A549 (cell line): ENCODE results near the gene SVIL. TPM values are rescaled to one million over a fixed set of nuclear protein-coding genes. Genes with fewer than 3 reads are reported as not detected.

ENCODE experiments used
- ATAC-seq, 2 experiments: fragments of 200-7000 bp in 1 of 2; fragments of >200 bp in 1 of 2; cut with Nextera tagmentation in 1 of 2; cut with Tn5 transposase in 1 of 2; 3 replicates each; pipeline versions ENCODE4 v1.8.0 to v1.9.1; 2018 to 2020; ENCODE audit warnings: mild to moderate bottlenecking in 1 of 2, moderate library complexity in 1 of 2
- CTCF ChIA-PET: fragments of 300-600 bp; sonication (Branson Sonifier 250); formaldehyde crosslinking; extraction: SDS; loops from one replicate; lab custom pipeline; 2021; ENCODE audit warnings: antibody characterized with exemption, inconsistent platforms; lab: Yijun Ruan, JAX
- POLR2A ChIA-PET: fragments of 350-600 bp; formaldehyde crosslinking; extraction: SDS; loops from one replicate; lab custom pipeline; 2021; ENCODE audit warnings: antibody characterized with exemption, inconsistent platforms; lab: Yijun Ruan, JAX
- DNase-seq, 2 experiments: peaks; one replicate each; pipeline versions ENCODE4 v3.0.0 to v3.0.0-alpha.2; 2011 to 2016; ENCODE audit warnings: low read depth in 1 of 2, low spot score in 1 of 2
- FAIRE-seq: peaks from 2 replicates; lab custom pipeline; 2011; peaks lifted over from hg19 to GRCh38; lab: Jason Lieb, UNC
- H3K27ac ChIP-seq, 2 experiments: fragments of >200 bp; sonication (Bioruptor Twin); formaldehyde crosslinking; 3 replicates each; pipeline ENCODE4 v1.5.1; 2016 to 2017
- H3K4me1 ChIP-seq: fragments of >200 bp; sonication (Bioruptor Twin); formaldehyde crosslinking; 3 replicates; pipeline ENCODE4 v1.6.1; 2016
- H3K4me2 ChIP-seq: fragments of >200 bp; sonication (Bioruptor Twin); formaldehyde crosslinking; 3 replicates; pipeline ENCODE4 v1.6.1; 2016
- H3K4me3 ChIP-seq: fragments of >200 bp; sonication (Bioruptor Twin); formaldehyde crosslinking; 3 replicates; pipeline ENCODE4 v1.5.1; 2016
- H3K9me3 ChIP-seq: fragments of >200 bp; sonication (Bioruptor Twin); formaldehyde crosslinking; 3 replicates; pipeline ENCODE4 v1.6.1; 2016
- BHLHE40 ChIP-seq: IDR thresholded peaks from 2 replicates; pipeline ENCODE4 v1.6.1; 2012; ENCODE audit warnings: low read depth, low read length, inconsistent platforms
- CHD2 ChIP-seq: fragments of 150-350 bp; IDR thresholded peaks from 2 replicates; pipeline ENCODE4 v1.6.1; 2014; ENCODE audit warnings: low read length; ENCODE audit not compliant: partially characterized antibody
- CHD4 ChIP-seq: fragments of 200-600 bp; sonication (generic); IDR thresholded peaks from 2 replicates; pipeline ENCODE4 v1.6.1; 2016; ENCODE audit warnings: antibody characterized with exemption, mild to moderate bottlenecking, borderline replicate concordance
- EHF ChIP-seq: fragments of 250-450 bp; sonication (Bioruptor Pico); IDR thresholded peaks from 2 replicates; pipeline ENCODE4 v1.5.0; 2020; ENCODE audit warnings: mild to moderate bottlenecking
- EHMT2 ChIP-seq: fragments of 200-600 bp; sonication (generic); IDR thresholded peaks from 2 replicates; pipeline ENCODE4 v1.6.1; 2016; ENCODE audit warnings: antibody characterized with exemption, low read depth, mild to moderate bottlenecking, moderate library complexity
- EP300 ChIP-seq, 2 experiments: fragments of >200 bp; sonication (Bioruptor Twin); formaldehyde crosslinking; IDR thresholded peaks; 2 replicates in 1 of 2; 3 replicates in 1 of 2; pipeline ENCODE4 v1.6.1; 2016 to 2017
- ESRRA ChIP-seq: fragments of 150-350 bp; IDR thresholded peaks from 2 replicates; pipeline ENCODE4 v1.6.1; 2014; ENCODE audit warnings: mild to moderate bottlenecking, low read length, borderline replicate concordance
- FOSB ChIP-seq: fragments of 250-450 bp; sonication (Bioruptor Pico); IDR thresholded peaks from 2 replicates; pipeline ENCODE4 v1.5.0; 2020; ENCODE audit warnings: mild to moderate bottlenecking, moderate library complexity
- FOXS1 ChIP-seq: fragments of 250-450 bp; sonication (Bioruptor Pico); IDR thresholded peaks from 2 replicates; pipeline ENCODE4 v1.5.0; 2020; ENCODE audit warnings: mild to moderate bottlenecking, moderate library complexity
- GATA3 ChIP-seq: IDR thresholded peaks from 2 replicates; pipeline ENCODE4 v1.6.1; 2012; ENCODE audit warnings: borderline replicate concordance
- HEYL ChIP-seq: fragments of 250-450 bp; sonication (Bioruptor Pico); IDR thresholded peaks from 2 replicates; pipeline ENCODE4 v1.8.0; 2021; ENCODE audit warnings: mild to moderate bottlenecking, moderate library complexity
- HOXB13 ChIP-seq: fragments of 250-450 bp; sonication (Bioruptor Pico); IDR thresholded peaks from 2 replicates; pipeline ENCODE4 v1.5.0; 2020; ENCODE audit warnings: low read depth, mild to moderate bottlenecking, moderate library complexity
- JUN ChIP-seq, 2 experiments: fragments of >200 bp; sonication (Bioruptor Twin); formaldehyde crosslinking; IDR thresholded peaks; 2 replicates in 1 of 2; 3 replicates in 1 of 2; pipeline ENCODE4 v1.6.1; 2016 to 2017
- KDM5A ChIP-seq: fragments of 200-600 bp; sonication (generic); IDR thresholded peaks from 2 replicates; pipeline ENCODE4 v1.6.1; 2016; ENCODE audit warnings: antibody characterized with exemption, mild to moderate bottlenecking
- NFE2L2 ChIP-seq: fragments of 150-350 bp; conservative IDR thresholded peaks from 2 replicates; pipeline ENCODE4 v1.6.1; 2014; ENCODE audit warnings: low read length
- NR3C1 ChIP-seq: fragments of >200 bp; sonication (Bioruptor Twin); formaldehyde crosslinking; IDR thresholded peaks from 3 replicates; pipeline ENCODE4 v1.6.1; 2017
- RARB ChIP-seq: fragments of 250-450 bp; sonication (Bioruptor Pico); IDR thresholded peaks from 2 replicates; pipeline ENCODE4 v1.8.0; 2021; ENCODE audit warnings: mild to moderate bottlenecking, moderate library complexity
- RNF2 ChIP-seq: fragments of 200-600 bp; sonication (generic); IDR thresholded peaks from 2 replicates; pipeline ENCODE4 v1.6.1; 2016; ENCODE audit warnings: low read depth, mild to moderate bottlenecking, antibody characterized with exemption, moderate library complexity, borderline replicate concordance
- SMC3 ChIP-seq: fragments of >200 bp; sonication (Bioruptor Twin); formaldehyde crosslinking; IDR thresholded peaks from 3 replicates; pipeline ENCODE4 v1.6.1; 2018; ENCODE audit warnings: inconsistent platforms
- ZC3H11A ChIP-seq: fragments of 450-650 bp; IDR thresholded peaks from 2 replicates; pipeline ENCODE4 v1.6.1; 2014; ENCODE audit warnings: antibody characterized with exemption, mild to moderate bottlenecking
- ZNF302 ChIP-seq: fragments of 250-450 bp; sonication (Bioruptor Pico); IDR thresholded peaks from 2 replicates; pipeline ENCODE4 v1.9.0; 2021; ENCODE audit warnings: inconsistent platforms, mild to moderate bottlenecking, moderate library complexity
- ZSCAN20 ChIP-seq: fragments of 250-450 bp; sonication (Bioruptor Pico); IDR thresholded peaks from 2 replicates; pipeline ENCODE4 v1.8.0; 2022; ENCODE audit warnings: mild to moderate bottlenecking, moderate library complexity
- WGBS: methylation state at CpG from one replicate; pipeline ENCODE4 v1.1.6; 2017; ENCODE audit errors: missing lambda C conversion rate; 5-methylcytosine and 5-hydroxymethylcytosine counted together
- polyA plus RNA-seq, 4 experiments: library from polyadenylated mRNA; depleted of rRNA in 3 of 4; stranded (reverse); fragments of >200 nt; fragmentation: RNase III in 1 of 4; extraction: RNeasy Plus Mini Kit Qiagen cat#74134 plus additional on column Dnase treatment in 1 of 4; gene quantifications; 2 replicates in 3 of 4; 3 replicates in 1 of 4; pipeline ENCODE4 v1.2.3, GENCODE V29; 2011 to 2017
- TF ChIP-seq, protein P1 (sequence below): fragments of >200 bp; sonication (Bioruptor Twin); formaldehyde crosslinking; IDR thresholded peaks from 3 replicates; pipeline ENCODE4 v1.6.1; 2016
- TF ChIP-seq, protein P2 (sequence below): IDR thresholded peaks from 2 replicates; pipeline ENCODE4 v1.6.1; 2012; ENCODE audit warnings: low read depth, borderline replicate concordance
- TF ChIP-seq, protein P3 (sequence below): fragments of 200-600 bp; sonication (generic); IDR thresholded peaks from 2 replicates; pipeline ENCODE4 v1.6.1; 2016; ENCODE audit warnings: antibody characterized with exemption, mild to moderate bottlenecking, moderate library complexity
- TF ChIP-seq, protein P4 (sequence below): fragments of 250-450 bp; sonication (Bioruptor Pico); IDR thresholded peaks from 2 replicates; pipeline ENCODE4 v1.5.0; 2021; ENCODE audit warnings: mild to moderate bottlenecking, moderate library complexity, borderline replicate concordance
- TF ChIP-seq, protein P5 (sequence below): IDR thresholded peaks from 2 replicates; pipeline ENCODE4 v1.6.1; 2012

The SVIL gene
- polyA plus RNA-seq, 2 of the 4 experiments (the other 2 are of a cell fraction), result 12.0 to 20.4 TPM

DNA sequence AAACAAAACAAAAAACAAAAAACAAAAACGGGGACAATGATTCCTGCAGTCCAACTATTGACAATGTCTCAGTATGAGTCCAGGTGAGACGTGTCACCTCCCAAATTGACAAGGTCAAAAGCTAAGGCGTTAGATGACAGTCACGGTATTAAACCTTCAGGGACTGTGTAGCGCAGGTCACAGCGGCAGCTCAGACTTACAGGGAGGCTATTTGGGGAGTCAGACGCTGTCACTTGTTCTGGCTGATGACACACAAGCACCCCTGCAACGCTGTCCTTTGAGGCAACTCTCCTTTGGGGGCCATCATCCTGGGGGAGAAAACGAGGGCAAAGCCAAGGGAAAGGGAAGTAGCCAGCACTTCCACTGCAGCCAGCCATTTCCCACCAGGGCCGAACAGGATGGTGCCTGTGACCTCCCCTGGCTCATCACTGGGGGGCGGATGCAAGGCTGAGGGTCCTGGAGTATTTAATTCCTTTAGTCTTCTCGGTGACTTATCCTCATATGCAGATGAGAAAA is 55.3 kb downstream of the SVIL start:
- DNase-seq, result no peak
- TF ChIP-seq NFE2L2 (no peak), SMC3 (no peak)
- TF ChIP-seq, all 56 proteins: peak for 0
- Histone ChIP-seq H3K4me1 (peaks cover 14% of the 10 kb centered on the region), H3K4me2 (no peak overlapping the region), H3K9me3 (no peaks in the 10 kb centered on the region), H3K4me3 (no peak overlapping the region), H3K27ac (no peak overlapping the region)
- WGBS, result 85% methylated on average over 11 of the region's 12 CpGs
- ChIA-PET CTCF (interaction anchor here (1.1 to 4.0 kb wide), 4 partner anchors 11 to 419 kb away, joined by 3 to 21 read pairs (median 4); no protein-coding TSS in a partner anchor), POLR2A (no interaction called here)
- FAIRE-seq, result no peak
- ATAC-seq, result no peak

DNA sequence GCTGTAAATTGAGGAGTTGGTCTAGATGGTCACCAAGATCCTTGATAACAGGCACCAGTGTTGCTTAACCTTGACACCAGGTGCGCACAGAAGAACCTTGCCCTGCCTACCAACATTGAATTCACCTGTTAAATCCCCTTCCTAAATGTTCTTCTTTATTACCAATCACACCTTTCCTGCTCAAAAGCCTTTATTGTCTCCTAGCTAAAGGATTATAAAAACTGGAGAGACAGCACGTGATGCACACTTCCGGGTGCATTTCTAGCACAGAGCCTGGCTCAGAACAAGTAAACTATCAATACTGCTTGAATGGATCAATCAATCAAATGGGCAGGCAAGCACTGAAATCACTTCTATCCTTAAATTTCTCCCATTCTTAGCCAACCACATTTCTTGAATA is 56.3 kb downstream of the SVIL start:
- ATAC-seq (no peak), FAIRE-seq (no peak), DNase-seq (no peak)
- ChIA-PET POLR2A (no interaction called here), CTCF (interaction anchor here (1.0 to 1.4 kb wide), 3 partner anchors 43 to 65 kb away, joined by 3 read pairs; no protein-coding TSS in a partner anchor)
- Histone ChIP-seq H3K9me3 (no peaks in the 10 kb centered on the region), H3K4me1 (peaks cover 11% of the 10 kb centered on the region), H3K4me3 (no peak overlapping the region), H3K27ac (no peak overlapping the region), H3K4me2 (no peak overlapping the region)
- TF ChIP-seq CHD2, result no peak
- TF ChIP-seq EHF, result no peak
- TF ChIP-seq, protein P1, sequence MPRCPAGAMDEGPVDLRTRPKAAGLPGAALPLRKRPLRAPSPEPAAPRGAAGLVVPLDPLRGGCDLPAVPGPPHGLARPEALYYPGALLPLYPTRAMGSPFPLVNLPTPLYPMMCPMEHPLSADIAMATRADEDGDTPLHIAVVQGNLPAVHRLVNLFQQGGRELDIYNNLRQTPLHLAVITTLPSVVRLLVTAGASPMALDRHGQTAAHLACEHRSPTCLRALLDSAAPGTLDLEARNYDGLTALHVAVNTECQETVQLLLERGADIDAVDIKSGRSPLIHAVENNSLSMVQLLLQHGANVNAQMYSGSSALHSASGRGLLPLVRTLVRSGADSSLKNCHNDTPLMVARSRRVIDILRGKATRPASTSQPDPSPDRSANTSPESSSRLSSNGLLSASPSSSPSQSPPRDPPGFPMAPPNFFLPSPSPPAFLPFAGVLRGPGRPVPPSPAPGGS, result no peak
- TF ChIP-seq GATA3, result no peak
- TF ChIP-seq, protein P2, sequence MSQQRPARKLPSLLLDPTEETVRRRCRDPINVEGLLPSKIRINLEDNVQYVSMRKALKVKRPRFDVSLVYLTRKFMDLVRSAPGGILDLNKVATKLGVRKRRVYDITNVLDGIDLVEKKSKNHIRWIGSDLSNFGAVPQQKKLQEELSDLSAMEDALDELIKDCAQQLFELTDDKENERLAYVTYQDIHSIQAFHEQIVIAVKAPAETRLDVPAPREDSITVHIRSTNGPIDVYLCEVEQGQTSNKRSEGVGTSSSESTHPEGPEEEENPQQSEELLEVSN, result no peak
- no peak for TF ChIP-seq SMC3
- no peak for TF ChIP-seq NFE2L2
- no peak for TF ChIP-seq ESRRA
- TF ChIP-seq FOXS1, result no peak
- TF ChIP-seq CHD4, result no peak
- TF ChIP-seq HEYL (CRISPR knock-in tag), result no peak
- no peak for TF ChIP-seq RARB (CRISPR knock-in tag)
- TF ChIP-seq EHMT2, result no peak
- no peak for TF ChIP-seq ZC3H11A
- no peak for TF ChIP-seq ZNF302
- WGBS, result 98% methylated on average over 3 of the region's 3 CpGs

DNA sequence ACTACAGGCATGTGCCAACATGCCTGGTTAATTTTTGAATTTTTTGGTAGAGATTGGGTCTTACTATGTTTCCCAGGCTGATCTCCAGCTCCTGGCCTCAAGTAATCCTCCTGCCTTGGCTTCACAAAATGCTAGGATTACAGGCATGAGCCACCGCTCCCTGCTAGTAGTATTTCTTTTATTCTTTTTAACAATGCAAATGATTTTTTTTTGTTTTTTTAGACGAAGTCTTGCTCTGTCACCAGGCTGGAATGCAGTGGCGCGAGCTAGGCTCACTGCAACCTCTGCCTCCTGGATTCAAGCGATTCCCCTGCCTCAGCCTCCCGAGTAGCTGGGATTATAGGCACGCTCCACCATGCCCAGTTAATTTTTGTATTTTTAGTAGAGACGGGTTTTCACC is 58.1 kb downstream of the SVIL start:
- WGBS, result 84% methylated on average over 8 of the region's 8 CpGs
- no peaks in the 10 kb centered on the region for H3K9me3 ChIP-seq
- DNase-seq (no peak), FAIRE-seq (no peak), ATAC-seq (no peak)
- POLR2A ChIA-PET, result no interaction called here
- H3K27ac ChIP-seq, result no peak overlapping the region
- no peak overlapping the region for H3K4me2 ChIP-seq
- no peaks in the 10 kb centered on the region for H3K4me1 ChIP-seq
- H3K4me3 ChIP-seq, result no peak overlapping the region
- CTCF ChIA-PET, result no interaction called here
- no peak for TF ChIP-seq NR3C1
- no peak for TF ChIP-seq ZSCAN20
- TF ChIP-seq, protein P3, sequence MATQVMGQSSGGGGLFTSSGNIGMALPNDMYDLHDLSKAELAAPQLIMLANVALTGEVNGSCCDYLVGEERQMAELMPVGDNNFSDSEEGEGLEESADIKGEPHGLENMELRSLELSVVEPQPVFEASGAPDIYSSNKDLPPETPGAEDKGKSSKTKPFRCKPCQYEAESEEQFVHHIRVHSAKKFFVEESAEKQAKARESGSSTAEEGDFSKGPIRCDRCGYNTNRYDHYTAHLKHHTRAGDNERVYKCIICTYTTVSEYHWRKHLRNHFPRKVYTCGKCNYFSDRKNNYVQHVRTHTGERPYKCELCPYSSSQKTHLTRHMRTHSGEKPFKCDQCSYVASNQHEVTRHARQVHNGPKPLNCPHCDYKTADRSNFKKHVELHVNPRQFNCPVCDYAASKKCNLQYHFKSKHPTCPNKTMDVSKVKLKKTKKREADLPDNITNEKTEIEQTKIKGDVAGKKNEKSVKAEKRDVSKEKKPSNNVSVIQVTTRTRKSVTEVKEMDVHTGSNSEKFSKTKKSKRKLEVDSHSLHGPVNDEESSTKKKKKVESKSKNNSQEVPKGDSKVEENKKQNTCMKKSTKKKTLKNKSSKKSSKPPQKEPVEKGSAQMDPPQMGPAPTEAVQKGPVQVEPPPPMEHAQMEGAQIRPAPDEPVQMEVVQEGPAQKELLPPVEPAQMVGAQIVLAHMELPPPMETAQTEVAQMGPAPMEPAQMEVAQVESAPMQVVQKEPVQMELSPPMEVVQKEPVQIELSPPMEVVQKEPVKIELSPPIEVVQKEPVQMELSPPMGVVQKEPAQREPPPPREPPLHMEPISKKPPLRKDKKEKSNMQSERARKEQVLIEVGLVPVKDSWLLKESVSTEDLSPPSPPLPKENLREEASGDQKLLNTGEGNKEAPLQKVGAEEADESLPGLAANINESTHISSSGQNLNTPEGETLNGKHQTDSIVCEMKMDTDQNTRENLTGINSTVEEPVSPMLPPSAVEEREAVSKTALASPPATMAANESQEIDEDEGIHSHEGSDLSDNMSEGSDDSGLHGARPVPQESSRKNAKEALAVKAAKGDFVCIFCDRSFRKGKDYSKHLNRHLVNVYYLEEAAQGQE, result no peak
- TF ChIP-seq BHLHE40, result no peak
- TF ChIP-seq KDM5A, result no peak
- no peak for TF ChIP-seq GATA3
- no peak for TF ChIP-seq JUN (IDR thresholded peaks at IDR 0.05)
- no peak for TF ChIP-seq SMC3
- TF ChIP-seq, protein P1, result no peak
- TF ChIP-seq HOXB13 (CRISPR knock-in tag), result no peak
- TF ChIP-seq EP300 (IDR thresholded peaks at IDR 0.05), result no peak
- TF ChIP-seq, protein P4, sequence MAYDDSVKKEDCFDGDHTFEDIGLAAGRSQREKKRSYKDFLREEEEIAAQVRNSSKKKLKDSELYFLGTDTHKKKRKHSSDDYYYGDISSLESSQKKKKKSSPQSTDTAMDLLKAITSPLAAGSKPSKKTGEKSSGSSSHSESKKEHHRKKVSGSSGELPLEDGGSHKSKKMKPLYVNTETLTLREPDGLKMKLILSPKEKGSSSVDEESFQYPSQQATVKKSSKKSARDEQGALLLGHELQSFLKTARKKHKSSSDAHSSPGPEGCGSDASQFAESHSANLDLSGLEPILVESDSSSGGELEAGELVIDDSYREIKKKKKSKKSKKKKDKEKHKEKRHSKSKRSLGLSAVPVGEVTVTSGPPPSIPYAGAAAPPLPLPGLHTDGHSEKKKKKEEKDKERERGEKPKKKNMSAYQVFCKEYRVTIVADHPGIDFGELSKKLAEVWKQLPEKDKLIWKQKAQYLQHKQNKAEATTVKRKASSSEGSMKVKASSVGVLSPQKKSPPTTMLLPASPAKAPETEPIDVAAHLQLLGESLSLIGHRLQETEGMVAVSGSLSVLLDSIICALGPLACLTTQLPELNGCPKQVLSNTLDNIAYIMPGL (CRISPR knock-in tag), result no peak
- no peak for TF ChIP-seq FOSB (CRISPR knock-in tag)
- TF ChIP-seq, protein P5, sequence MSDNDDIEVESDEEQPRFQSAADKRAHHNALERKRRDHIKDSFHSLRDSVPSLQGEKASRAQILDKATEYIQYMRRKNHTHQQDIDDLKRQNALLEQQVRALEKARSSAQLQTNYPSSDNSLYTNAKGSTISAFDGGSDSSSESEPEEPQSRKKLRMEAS, result no peak
- no peak for TF ChIP-seq RNF2
